Testis (tissue), 3 donors: ENCODE data around the gene CASP6. TPM values are rescaled to one million over a fixed set of nuclear protein-coding genes. Genes with fewer than 3 reads are reported as not detected.

Source experiments
- DNase-seq: peaks from one replicate; pipeline ENCODE4 v3.0.0-alpha.2; 2019
- H3K27ac ChIP-seq, 2 donors: fragments of 200-600 bp; sonication (generic); one replicate each; pipeline ENCODE4 v1.5.1; 2019
- H3K27me3 ChIP-seq: fragments of 200-600 bp; sonication (generic); one replicate; pipeline ENCODE4 v1.5.1; 2019
- H3K36me3 ChIP-seq: fragments of 200-600 bp; sonication (generic); one replicate; pipeline ENCODE4 v1.5.1; 2017; ENCODE audit warnings: low read depth; ENCODE audit errors: missing control alignments
- H3K4me1 ChIP-seq: fragments of 200-600 bp; sonication (generic); one replicate; pipeline ENCODE4 v1.5.1; 2019
- H3K4me3 ChIP-seq, 2 donors: fragments of 200-600 bp; sonication (generic); one replicate each; pipeline ENCODE4 v1.5.1; 2017 to 2019
- H3K9me3 ChIP-seq: fragments of 200-600 bp; sonication (generic); one replicate; pipeline ENCODE4 v1.5.1; 2017
- POLR2A ChIP-seq: fragments of 450-650 bp; IDR thresholded peaks from one replicate; pipeline ENCODE4 v1.6.1; 2017; ENCODE audit warnings: antibody characterized with exemption, mild to moderate bottlenecking, moderate library complexity
- WGBS, 2 donors: methylation state at CpG; one replicate each; pipeline ENCODE4 v1.1.5; 2018; 5-methylcytosine and 5-hydroxymethylcytosine counted together
- intact Hi-C: fragments of 100-400 bp; cut with DNase I; formaldehyde crosslinking; loops from one replicate; pipeline ENCODE4 v1.15.1; 2023; ENCODE audit warnings: low total_unique reads
- polyA plus RNA-seq: library from polyadenylated mRNA; stranded (reverse); fragments of 350-450 nt; fragmentation: Illumina TruSeq; extraction: RNeasy Lipid Tissue Mini Kit (QIAGEN cat#74804); gene quantifications from one replicate; pipeline ENCODE4 v1.2.3, GENCODE V29; 2014; ENCODE audit warnings: low read depth, low replicate concordance; ENCODE audit not compliant: insufficient read depth
- total RNA-seq, 2 donors: library from RNA; depleted of rRNA; stranded (reverse); fragments of >200 nt; gene quantifications; one replicate each; pipeline ENCODE4 v1.2.3, GENCODE V29; 2016
- TF ChIP-seq, protein P1 (sequence below), 3 experiments: fragments of 450-650 bp in 2 of 3; fragments of 200-600 bp in 1 of 3; sonication (generic) in 1 of 3; IDR thresholded peaks; one replicate each; pipeline ENCODE4 v1.5.1; 2016 to 2019; ENCODE audit warnings: antibody characterized with exemption in 3 of 3, mild to moderate bottlenecking in 2 of 3, moderate library complexity in 1 of 3

The CASP6 gene
- total and polyA plus RNA-seq, 3 donors from 2014 or later = 3.6 to 7.3 (median 7.1) TPM

DNA sequence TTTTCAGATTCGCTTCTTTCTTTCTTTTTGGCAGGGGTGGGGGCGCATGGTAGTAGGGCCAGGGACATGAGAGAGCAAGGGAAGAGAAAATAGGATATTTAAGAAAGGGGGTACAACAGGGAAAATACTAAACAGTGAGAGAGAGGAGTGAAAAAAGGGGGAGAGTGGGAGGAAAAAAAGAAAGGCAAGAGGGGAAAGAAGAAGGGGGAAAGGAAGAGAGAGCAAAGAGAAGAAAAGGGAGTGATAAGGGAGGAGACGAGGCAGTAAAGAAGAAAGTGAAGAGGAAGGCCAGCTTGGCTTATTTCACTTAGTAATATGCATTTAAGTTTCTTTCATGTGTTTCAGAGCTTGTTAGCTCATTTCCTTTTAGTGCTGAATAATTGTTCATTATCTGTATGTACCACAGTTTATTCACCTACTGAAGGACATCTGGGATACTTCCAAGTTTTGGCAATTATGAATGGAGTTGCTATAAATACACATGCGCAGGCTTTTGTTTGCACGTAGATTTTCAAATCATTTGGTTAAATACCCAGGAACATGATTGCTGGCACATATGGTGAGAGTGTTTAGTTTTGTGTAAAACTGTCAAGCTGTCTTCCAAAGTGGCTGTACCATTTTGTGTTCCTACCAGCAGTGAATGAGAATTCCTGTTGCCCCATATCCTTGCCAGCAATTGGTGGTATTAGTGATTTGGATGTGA is 37.3 kb downstream of the CASP6 start:
- Histone ChIP-seq H3K27me3 (no peaks in the 10 kb centered on the region), H3K27ac (no peak overlapping the region), H3K4me3 (no peak overlapping the region), H3K9me3 (no peaks in the 10 kb centered on the region), H3K4me1 (no peaks in the 10 kb centered on the region), H3K36me3 (no peaks in the 10 kb centered on the region)
- TF ChIP-seq, protein P1, sequence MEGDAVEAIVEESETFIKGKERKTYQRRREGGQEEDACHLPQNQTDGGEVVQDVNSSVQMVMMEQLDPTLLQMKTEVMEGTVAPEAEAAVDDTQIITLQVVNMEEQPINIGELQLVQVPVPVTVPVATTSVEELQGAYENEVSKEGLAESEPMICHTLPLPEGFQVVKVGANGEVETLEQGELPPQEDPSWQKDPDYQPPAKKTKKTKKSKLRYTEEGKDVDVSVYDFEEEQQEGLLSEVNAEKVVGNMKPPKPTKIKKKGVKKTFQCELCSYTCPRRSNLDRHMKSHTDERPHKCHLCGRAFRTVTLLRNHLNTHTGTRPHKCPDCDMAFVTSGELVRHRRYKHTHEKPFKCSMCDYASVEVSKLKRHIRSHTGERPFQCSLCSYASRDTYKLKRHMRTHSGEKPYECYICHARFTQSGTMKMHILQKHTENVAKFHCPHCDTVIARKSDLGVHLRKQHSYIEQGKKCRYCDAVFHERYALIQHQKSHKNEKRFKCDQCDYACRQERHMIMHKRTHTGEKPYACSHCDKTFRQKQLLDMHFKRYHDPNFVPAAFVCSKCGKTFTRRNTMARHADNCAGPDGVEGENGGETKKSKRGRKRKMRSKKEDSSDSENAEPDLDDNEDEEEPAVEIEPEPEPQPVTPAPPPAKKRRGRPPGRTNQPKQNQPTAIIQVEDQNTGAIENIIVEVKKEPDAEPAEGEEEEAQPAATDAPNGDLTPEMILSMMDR (IDR thresholded peaks at IDR 0.05) = no peak
- TF ChIP-seq POLR2A = no peak
- DNase-seq = no peak
- intact Hi-C loops = no loop called here
- WGBS, 2 donors = 79 to 82% methylated on average over 5 of the region's 5 CpGs

DNA sequence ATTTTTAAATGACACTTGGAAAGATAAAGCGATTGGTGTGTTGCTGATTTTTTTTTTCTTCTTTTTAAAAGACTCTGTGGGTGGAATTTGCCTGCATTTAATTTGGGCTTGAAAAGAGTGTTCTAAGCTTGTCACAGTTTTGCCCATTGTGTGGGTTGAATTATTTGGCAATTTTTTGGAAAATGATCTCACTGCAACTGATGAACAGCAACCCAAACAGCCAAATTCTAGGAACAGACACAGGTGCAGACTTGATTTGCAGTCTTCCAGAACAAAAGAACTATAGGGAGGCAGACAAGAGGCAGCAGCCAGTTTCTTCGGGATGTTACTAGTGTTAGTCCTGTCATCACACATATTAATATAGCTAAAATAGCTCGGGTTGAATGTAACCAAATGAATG is 40.5 kb downstream of the CASP6 start:
- WGBS, 2 donors = 62 to 74% methylated on average over 3 of the region's 3 CpGs
- DNase-seq = no peak

DNA sequence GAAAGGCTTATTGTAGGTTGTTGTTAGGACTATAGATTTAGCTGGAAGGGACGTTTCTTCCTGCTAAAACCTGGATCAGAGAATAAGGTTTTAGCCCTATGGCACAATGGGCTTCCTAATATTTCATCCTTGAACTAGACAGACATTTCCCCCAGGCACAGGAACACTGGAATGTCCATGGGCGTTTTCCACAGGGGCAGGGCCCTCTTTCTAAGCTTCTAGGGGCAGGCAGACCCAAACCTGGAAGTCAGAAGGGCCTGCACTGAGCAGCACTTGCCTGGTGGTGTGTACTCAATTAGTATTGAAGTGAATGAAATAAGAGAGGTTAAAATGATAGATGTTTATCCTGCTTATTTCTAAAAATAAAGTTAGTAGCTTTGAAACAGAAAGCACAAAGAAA is 41.1 kb downstream of the CASP6 start:
- no peaks in the 10 kb centered on the region for H3K36me3 ChIP-seq
- DNase-seq = no peak
- H3K27me3 ChIP-seq = no peaks in the 10 kb centered on the region
- H3K27ac ChIP-seq = no peak overlapping the region
- TF ChIP-seq, protein P1 (IDR thresholded peaks at IDR 0.05) = no peak
- no peak for TF ChIP-seq POLR2A
- 71 to 81% methylated on average over 2 of the region's 2 CpGs for WGBS, 2 donors
- H3K9me3 ChIP-seq = no peaks in the 10 kb centered on the region
- H3K4me3 ChIP-seq = no peak overlapping the region
- H3K4me1 ChIP-seq = no peaks in the 10 kb centered on the region
- intact Hi-C loops = no loop called here

More for the DNA sequence above, 40.5 kb downstream of the CASP6 start:
- H3K4me3 ChIP-seq = no peak overlapping the region
- H3K27me3 ChIP-seq = no peaks in the 10 kb centered on the region
- intact Hi-C loops = no loop called here
- H3K9me3 ChIP-seq = no peaks in the 10 kb centered on the region
- no peaks in the 10 kb centered on the region for H3K4me1 ChIP-seq
- no peak overlapping the region for H3K27ac ChIP-seq
- no peaks in the 10 kb centered on the region for H3K36me3 ChIP-seq
- TF ChIP-seq POLR2A = no peak
- TF ChIP-seq, protein P1 (IDR thresholded peaks at IDR 0.05) = no peak

DNA sequence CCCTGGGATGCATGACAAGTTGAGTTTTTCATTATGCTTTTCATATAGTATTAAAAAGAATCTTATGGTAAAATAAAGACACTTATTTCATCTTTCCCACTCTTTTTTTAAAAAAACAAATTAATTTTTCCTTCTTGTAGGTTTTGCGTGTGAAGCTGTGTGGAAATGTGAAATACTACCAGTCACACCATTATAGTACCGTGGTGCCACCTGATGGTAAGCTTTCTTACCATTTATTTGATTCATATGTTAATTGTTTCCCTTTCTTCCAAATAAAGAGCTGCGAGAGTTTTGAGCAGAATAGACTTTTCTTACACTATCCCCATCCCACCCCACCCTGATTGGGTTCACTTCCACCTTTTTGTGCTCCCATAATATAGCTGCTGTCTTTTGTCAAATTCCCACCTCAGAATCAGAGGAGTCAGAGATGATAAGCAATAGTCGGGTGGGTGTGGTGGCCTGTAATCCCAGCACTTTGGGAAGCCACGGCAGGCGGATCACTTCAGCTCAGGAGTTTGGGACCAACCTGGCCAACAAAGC is 44.3 kb downstream of the CASP6 start:
- DNase-seq = no peak
- 83 to 84% methylated on average over 6 of the region's 6 CpGs for WGBS, 2 donors
- intact Hi-C loops = no loop called here

More for the DNA sequence above, 44.3 kb downstream of the CASP6 start:
- H3K9me3 ChIP-seq = no peaks in the 10 kb centered on the region
- TF ChIP-seq, protein P1 (IDR thresholded peaks at IDR 0.05) = no peak
- no peak for TF ChIP-seq POLR2A
- no peak overlapping the region for H3K4me3 ChIP-seq
- no peaks in the 10 kb centered on the region for H3K27me3 ChIP-seq
- H3K36me3 ChIP-seq = no peaks in the 10 kb centered on the region
- H3K4me1 ChIP-seq = no peaks in the 10 kb centered on the region
- H3K27ac ChIP-seq = no peak overlapping the region
